Fibroblast of peridontal ligament (primary cell): Measurements from ENCODE around the gene TFB1M.
A peak's percentile ranks its signal among the peaks of the same experiment; 100 is the strongest.
"Not testable (repeated sequence)": the region's sequence is repeated elsewhere in the genome, so short reads cannot be mapped to it uniquely, and the experiment has no call there.

Source experiments
- DNase-seq: peaks from one replicate; pipeline ENCODE4 v3.0.0-alpha.2; 2010; ENCODE audit errors: extremely low read depth

TFB1M gene

DNA sequence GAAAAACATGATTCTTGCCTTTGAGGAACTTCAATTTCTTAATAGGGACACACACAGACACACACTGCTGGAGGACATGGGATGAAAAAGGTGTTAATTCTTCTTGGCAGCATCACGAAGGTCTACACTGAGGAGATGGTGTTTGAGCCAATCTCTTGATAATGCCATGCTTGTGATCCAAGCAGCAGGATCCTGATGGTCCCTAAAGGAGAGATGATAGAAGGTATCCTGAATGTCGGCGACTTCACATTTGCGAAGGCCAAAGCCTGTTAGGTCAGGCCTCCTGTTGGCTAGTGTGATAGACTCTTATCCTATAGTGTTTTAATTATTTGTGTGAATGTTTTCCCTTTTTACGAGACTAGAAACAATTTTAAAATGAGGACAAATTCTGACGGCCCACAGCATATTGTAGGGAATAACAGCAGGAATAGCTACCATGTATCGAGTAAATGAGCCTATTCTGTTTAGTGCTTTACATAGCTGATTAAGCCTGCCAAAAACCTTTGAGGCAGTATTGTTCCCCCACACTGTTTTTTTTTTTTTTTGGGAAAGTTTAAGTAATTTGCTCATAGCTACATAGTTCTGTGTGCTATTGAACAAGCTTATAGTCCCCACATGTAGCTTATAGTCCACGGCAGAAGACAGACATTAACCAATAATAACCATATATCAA, 15.3 kb upstream of the TFB1M start:
- DNase-seq = no peak

GRCh38 chr6:155328539-155329459, 14.5 kb upstream of the TFB1M start:
- DNase-seq = no peak

GRCh38 chr6:155328074-155328538, 13.8 kb upstream of the TFB1M start:
- DNase-seq = no peak

DNA sequence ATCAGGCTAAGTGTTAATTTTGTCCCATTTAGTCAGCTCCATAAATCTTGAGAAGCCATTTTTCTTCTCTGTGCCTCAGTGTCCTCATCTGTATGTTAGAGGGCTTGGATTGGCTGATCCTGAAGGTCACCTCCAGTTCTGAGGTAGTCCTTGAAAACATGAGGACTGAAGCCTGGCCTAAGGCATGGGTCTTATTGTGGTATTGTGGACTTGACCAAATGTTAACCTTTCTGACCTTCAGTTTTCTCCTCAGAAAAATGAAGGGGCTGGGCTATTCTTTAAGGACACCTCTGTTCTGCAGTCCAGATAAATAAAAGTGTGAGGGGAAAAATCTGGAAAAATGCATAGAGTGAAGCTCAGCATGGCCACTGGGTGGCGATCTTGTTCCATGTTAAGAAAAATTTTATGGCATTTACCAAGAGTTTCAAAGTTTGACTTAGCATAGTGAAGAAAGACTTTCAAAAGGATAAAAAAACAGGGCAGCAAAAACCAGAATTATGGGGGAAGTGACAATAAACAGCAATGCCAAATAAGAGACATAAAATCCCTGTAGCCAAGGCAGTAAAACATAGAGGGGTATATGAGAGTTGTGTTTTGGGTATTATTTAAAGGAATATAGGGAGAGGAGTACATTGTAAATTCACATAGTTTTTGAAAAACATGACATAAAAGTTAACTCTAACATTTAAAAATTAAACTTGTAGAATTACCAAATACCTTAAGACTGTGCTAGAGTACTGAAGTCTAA, 13.2 kb upstream of the TFB1M start:
- peak; percentile 90 for DNase-seq

GRCh38 chr6:155325700-155326516, 11.6 kb upstream of the TFB1M start:
- no peak for DNase-seq

- no peak for DNase-seq
These were observed 10.7 kb upstream of the TFB1M start for GRCh38 chr6:155324993-155325392.

DNA sequence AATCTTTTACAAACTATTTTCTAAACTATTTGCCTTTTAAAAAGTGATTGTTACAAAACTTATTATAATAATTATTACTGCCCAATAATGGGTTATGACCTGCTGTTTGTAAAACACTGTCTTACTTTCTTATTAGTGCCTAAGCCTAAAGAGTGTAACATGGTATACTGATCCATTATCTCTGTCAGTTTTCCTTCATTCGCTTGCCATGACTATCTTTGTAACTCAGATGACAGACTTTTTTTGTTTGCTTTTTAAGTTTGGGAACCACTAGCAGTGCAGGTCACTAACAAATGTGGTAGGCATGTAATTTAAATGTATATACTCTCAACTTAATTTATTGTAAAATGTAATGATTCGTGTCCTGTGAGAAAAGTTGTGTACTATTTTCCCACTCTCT, 9.9 kb upstream of the TFB1M start:
- DNase-seq = no peak

DNA sequence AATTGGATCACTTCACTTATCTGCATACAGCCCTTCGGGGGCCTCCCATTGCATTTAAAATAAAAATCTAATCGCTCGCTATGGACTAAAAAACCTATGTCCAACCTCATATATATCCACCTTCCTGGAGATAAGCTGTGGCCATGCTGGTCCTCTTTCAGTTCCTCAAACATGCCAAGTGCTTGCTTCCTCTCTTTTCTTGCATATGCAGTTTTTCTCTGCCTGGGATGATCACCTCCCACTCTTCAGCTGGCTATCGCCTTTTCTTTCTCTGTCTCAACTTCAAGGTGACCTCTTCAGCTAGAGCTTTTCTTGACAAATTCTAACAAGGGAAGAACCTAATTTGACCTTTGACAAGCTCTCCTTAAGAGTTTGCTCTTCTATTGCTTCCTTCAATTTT, 5.6 kb upstream of the TFB1M start:
- DNase-seq = no peak

DNA sequence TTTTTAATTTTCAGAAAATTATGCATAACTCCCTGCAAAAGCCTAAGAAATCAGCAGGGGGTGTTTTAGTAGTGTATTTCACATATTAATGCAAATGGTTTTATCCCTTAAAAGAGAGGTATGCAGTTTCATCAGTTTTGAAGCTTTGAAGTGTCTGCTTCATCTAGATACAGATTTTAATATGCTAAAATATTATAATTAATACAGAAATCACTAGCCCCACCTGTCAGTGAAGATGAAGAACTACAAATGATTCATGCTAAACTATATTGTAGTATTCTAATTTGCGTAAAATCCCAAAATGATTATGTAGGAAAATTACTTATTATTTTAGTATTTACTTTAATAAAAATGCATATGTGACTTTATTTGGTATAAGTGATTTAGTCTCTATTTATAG, 2.9 kb upstream of the TFB1M start:
- peak; percentile 45 for DNase-seq

- no peak for DNase-seq
These were observed 2.1 kb upstream of the TFB1M start for GRCh38 chr6:155316419-155316818.

DNA sequence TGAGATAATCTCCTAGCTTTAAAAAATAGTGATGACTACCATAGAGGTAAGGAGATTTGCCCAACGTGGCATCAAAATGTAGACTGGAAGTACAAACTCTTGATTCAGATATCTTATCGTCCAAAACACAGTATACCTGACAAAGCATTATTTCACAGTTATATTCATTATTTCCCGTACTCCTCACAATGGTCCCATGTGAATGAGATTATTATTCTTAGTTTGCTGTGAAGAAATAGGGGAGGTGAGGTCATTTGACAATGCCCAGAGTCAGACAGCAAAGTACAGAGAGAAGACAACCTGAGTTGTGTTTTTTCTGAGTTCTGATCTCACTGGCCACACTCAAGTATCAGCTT, 1.2 kb upstream of the TFB1M start:
- DNase-seq = peak; percentile 25

DNA sequence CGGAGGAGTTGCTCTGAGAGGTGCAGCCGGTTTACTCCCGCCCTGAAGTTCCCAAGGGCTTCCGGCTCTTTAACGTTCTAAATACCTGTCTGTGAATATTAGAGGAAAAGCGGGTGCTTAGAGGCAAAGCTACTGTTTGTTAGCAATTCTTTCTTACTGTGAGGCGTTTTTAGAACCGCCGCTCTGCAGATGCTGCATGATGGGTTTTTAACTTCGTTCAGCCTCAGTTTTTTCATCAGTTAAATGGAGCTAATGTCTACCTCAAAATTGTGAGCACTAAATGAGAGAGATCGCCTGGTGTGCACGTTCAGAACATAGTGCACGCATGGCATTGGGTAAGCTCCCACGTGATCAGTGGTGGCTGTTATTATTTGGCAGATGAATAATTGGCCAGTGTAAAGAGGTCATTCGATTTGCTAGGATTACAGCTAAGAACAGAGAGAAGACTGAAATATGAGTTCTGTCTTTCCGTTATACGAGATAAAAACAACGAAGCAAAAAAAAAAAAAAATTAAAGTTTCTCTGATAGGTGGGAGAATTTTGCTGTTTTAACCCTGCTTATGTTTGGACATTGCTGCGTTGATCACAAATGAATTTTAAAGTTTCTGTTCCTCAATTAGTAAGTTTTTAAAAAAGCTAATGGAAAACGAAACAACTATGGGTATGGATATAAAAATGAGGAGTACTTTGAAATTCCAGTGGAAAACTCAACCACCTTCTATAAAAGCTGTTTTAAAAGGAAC, 660 bp upstream of the TFB1M start:
- DNase-seq = peak; percentile 91

DNA sequence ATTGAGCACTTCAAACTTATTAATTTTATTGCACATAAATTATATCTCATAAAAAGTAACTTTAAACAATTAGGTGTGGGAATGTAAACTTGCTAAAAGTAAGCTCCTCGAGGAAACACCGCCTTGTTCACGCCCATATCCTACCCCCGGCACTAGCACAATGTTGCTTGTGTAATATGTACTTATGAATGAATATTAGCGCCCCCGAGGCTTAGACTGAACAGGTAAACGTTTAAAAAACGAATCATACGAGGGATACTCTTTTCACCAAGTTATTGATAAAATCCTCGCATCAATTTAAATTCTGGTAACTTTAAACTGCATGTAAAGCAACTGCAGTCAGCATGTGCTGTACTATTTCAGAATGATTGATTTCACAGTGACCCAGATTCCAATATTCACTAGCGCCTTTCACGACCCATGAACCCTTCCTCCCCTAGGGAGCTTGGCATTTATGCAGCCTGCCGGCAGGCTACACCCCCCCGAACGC, 637 bp downstream of the TFB1M start:
- DNase-seq = no peak

- DNase-seq = not testable (repeated sequence)
These were observed 1.3 kb downstream of the TFB1M start for GRCh38 chr6:155312950-155313349.

DNA sequence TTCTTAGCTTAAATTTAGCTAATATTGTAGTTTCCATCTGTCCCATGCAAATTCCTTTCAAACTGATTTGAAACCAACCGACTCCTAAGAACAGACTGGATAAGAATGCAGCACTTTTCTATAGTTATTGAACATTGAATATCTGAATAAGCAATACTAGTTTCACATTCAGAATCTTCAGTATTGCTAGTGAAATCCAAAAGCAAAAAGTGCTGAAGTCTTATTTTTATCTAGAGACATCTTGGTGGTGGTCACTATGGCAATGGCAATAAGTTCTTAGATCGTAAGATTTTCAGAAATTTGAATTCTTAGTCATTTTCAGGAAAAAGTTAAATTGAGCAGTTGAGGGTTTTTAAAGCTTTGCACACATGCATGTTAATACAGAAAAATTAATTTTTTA, 2.7 kb downstream of the TFB1M start:
- no peak for DNase-seq

GRCh38 chr6:155311086-155311485, 3.2 kb downstream of the TFB1M start:
- no peak for DNase-seq

- DNase-seq = peak; percentile 39
These were observed 3.7 kb downstream of the TFB1M start for GRCh38 chr6:155310596-155310995.

- no peak for DNase-seq
These were observed 5.1 kb downstream of the TFB1M start for GRCh38 chr6:155309150-155309549.

- no peak for DNase-seq
These were observed 7.3 kb downstream of the TFB1M start for GRCh38 chr6:155306958-155307357.

- peak; percentile 46 for DNase-seq
These were observed 10.9 kb downstream of the TFB1M start for GRCh38 chr6:155303361-155303870.
